GM19240 (cell line): ENCODE measurements around the gene FNDC8.
"Not testable (repeated sequence)": the region's sequence is repeated elsewhere in the genome, so short reads cannot be mapped to it uniquely, and the experiment has no call there.

Source experiments
- DNase-seq: peaks from one replicate; pipeline ENCODE4 v3.0.0; 2011; ENCODE audit warnings: low spot score; ENCODE audit not compliant: insufficient read length

FNDC8 gene

DNA sequence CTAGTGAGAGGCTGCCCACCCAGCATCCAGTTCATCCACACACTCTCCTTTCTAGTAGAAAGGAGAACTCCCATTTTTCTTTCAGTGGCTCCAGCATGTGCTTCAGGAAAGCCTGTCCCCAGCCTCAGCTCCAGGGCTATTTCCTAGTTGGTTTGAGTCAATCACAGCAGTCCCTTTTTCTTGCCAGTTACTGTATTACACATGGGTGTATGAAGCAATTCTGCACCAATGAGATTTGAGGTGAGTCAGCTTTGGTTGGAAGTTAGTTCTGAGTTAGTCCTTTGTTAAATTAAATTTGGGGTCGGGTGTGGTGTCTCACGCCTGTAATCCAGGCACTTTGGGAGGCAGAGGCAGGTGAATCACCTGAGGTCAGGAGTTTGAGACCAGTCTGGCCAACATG is 26.5 kb upstream of the FNDC8 start:
- DNase-seq: no peak

DNA sequence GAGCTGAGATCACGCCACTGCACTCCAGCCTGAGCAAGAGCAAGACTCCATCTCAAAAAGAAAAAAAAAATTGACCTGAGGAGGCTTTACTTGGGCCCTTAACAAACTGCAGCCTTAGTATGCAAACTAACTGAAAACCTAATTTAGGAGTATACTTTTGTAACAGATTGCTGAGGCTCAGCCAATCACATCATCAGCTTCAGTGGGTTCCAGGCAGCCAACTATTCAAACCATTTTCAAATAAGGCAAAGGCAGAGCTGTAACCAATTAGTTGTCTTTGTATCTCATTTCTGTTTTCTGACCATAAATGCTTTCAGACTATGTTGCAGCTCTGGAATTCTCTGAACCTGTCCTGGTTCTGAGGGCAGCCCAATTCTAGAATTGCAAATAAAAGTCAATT is 25.7 kb upstream of the FNDC8 start:
- DNase-seq: no peak

DNA sequence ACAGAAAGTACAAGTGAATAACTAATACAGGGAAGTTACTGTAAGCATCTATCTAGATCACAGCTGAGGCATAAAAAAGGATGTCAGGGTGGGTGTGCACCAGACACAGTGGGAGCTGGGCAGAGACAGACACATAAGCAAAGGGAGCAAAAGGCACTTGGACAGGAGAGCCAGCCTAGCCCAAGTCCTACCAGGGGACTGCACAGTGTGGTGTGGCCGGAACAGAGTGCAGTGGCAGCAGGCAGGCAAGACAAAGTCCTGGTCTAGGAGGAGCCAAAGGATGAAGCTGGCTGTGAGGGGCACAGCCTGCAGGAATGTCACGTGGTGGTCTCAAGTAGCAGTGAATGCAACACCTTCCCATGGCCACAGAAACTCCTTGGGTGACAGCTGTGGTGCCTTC is 23.6 kb upstream of the FNDC8 start:
- DNase-seq: no peak

DNA sequence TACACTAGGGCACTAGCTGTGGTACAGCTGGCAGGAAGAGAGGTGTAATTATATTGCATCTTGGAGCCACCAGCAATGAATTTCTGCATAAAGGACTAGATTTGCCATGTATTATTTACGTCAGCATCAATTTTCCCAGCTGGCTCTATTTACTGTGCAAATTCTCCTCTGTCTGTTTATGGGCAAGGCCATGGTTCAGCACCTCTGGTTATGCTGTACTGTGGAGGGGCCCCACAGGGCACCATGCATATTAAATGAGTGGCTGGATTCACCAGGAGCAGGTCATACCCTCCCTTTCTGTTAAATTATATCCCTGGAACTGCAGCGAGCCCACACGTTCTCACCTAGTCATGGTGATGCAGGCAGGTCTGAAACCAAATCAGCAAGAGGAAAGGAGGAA is 21.5 kb upstream of the FNDC8 start:
- no peak for DNase-seq

DNA sequence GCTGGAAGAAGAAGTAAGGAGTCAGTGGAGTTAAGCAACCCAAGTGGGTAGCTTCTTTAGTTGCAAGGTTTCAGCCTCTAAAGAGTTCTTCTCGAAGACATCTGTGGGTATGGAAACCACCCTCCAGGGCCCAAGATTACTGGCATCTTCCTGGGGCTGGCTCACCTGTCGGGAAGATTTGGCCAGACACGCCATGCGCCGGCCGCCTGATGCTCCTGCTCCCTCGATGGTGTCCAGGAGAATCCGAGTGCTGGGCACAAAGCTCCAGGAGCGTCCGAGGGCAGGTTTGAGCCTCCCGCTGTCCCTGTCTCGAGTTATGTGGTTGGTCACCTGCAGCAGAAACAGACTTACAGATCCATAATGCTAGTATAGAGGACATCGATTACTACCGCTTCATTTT is 20.4 kb upstream of the FNDC8 start:
- no peak for DNase-seq

DNA sequence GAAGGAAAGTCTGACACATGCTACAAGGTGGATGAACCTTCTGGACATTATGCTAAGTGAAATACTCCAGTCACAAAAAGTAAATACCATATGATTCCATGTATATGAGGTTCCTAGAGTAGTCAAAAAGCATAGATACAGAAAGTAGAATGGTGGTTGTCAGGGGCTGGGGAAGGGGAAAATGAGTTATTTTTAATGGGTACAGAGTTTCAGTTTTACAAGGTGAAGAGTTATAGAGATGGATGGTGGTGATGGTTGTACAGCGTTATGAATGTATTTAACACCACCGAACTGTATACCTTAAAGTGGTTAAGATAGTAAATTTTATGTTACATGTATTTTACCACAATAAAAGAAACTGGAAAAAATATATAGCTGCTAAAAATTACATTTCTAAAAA is 19.7 kb upstream of the FNDC8 start:
- no peak for DNase-seq

DNA sequence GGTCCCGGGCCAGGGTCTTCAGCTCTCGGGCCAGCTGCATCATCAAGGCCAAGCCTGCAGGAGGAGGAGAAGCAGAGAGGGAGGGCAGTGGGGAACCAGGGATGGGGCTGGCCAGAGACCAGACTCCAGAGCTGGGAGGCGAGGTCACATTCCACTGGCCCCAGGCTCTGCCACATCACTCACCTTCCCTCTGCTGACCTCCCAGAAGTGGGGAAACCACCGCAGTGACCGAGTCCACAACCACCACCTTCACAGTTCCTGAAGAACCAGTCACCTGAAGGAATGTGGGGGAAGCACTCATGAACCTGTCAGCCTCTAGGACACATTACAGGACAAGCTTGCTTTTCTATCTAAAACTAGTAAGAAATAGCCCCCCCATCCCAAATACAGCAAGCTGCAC is 18.1 kb upstream of the FNDC8 start:
- no peak for DNase-seq

DNA sequence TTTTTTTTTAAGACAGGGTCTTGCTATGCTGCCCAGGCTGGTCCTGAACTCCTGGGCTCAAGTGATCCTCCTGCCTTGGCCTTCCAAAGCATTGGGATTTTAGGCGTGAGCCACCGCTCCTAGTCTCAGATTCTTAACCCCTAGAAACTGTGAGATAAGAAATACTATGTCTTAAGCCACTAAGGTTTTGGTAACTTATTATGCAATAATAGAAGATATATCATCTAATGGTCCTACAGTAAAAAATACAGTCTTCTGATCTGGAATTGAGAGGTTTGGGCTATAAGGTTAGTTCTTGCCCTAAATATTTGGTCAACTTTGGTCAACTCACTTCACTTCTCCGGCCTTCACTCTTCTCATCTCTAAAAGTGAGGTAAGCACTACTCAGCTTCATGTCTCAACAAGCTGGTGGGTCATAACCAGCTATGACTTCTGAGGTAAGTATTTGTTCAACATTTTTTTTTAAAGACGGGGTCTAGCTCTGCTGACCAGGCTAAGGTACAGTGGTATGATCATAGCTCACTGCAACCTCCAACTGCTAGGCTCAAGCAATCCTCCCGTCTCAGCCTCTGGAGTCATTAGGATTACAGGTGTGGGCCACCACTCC is 16.5 kb upstream of the FNDC8 start:
- DNase-seq: no peak

DNA sequence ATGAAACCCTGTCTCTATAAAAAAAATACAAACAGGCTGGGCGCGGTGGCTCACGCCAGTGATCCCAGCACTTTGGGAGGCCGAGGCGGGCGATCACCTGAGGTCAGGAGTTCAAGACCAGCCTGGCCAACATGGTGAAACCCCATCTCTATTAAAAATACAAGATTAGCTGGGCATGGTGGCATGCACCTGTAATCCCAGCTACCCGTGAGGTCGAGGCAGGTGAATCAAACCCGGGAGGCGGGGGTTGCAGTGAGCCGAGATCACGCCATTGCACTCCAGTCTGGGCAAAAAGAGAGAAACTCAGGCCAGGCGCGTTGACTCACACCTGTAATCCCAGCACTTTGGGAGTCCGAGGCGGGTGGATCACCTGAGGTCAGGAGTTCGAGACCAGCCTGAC is 10.6 kb upstream of the FNDC8 start:
- not testable (repeated sequence) for DNase-seq

DNA sequence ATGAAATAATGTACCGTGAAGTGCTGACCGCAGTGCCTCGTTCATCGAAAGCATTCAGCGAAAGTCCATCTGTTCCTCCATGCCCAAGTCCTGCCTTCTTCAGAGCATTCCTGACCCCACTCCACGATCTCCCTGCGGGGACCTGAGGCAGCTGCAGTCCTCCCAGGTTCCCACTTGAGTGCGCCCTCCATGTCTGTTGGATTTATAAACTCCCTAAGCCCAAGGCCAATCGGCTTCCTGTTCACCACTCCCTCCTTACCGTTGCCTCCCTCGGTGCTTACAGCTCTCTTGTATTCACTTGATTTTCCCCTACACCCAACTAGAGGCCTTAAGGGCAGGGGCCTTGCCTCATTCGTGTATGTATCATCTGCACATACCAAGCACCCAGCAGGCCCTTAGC is 4.6 kb upstream of the FNDC8 start:
- no peak for DNase-seq

DNA sequence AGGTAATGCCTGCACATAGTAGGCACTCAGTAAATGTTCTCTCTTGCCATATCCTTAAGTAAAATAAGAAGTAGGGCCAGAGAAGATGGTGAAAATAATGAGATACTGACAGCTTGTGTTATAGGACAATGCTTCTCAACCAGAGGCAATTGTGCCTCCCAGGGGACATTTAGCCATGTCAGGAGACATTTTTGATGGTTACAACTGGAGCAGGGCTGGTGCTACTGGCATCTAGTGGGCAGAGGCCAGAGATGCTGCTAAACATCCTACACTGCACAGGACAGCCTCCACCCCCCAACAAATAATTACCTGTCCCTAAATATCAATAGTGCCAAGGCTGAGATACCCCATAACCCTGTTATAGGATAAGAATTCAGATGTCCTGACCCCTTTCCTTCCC is 3.4 kb upstream of the FNDC8 start:
- DNase-seq: no peak

DNA sequence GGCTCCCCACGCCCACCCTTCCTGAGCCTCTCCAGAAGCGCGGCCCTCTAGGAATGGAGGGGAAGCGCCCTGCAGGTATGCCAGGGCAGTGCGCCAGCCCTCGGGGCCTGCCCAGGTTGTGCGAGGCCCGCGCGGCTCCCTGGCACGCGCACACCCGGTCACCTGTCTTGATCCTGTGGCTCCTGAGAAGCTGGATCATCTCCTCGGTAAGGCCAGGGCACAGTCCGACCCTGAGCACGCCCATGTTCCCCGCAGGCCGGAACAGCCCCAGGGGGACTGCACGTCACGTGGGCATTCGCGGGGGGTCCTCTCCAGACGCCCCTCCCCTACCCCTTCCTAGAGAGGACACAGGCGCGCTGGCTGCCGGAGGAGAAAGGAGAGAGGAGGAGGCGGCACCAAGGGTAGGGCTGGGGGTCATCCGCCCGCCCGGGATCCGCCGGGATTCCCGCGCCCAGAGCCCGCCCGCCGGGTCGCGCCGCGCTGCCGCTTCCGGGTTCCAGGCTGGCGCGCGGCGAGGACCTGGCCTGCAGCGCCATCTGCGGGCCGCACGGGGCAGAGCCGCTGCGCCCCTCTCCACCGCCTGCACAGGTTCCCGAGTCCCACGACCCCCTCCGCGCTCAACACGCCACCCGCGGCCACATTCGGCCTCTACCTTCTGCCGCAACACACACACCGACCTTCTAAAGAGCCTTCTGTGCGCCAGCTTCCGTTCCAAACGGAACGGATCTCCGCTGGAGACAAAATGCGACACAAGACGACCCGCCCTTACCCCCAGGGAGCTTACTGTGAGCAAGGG is 1.8 kb upstream of the FNDC8 start, which contains the start of gene RAD51D:
RAD51D (minus strand) TSS at position 491 of the 796 bp plus-strand sequence; CDS start at position 244, 247 bp downstream.
- peak; percentile 77 for DNase-seq

DNA sequence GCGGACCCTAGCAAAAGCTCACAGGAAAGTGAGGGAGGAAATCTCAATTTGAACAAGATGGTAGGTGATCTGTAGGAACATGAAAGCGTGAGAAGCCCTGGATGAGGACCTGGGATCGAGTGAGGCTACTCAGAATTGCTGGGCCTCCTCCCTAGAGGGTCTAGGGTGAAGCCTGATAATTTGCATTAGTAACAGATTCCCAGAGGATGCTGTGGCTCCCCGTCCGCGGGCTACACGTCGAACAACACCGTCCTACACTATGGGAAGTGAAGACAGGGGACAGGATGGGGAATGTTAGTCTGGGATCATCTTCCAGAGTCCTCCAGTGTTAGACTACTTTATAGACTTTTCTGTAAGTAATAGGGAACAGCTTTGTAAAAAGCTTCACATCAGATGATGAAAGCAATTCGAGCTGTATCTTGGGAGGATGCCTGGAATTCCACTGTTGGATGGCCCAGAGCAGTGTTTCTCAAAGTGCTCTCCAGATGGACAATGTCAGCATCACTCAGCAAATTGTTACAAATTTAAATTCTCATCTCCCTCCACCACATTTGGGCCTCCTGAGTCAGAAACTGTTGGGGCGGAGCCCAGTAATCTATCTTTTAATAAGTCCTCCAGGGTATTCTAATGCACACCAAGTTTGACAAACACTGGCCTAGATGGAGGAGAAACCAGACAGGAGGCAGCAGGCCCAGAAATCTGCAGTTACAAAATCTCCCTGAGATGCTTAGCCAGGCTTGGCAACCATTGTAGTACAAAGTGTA is 6.5 kb downstream of the FNDC8 start:
- DNase-seq: no peak

DNA sequence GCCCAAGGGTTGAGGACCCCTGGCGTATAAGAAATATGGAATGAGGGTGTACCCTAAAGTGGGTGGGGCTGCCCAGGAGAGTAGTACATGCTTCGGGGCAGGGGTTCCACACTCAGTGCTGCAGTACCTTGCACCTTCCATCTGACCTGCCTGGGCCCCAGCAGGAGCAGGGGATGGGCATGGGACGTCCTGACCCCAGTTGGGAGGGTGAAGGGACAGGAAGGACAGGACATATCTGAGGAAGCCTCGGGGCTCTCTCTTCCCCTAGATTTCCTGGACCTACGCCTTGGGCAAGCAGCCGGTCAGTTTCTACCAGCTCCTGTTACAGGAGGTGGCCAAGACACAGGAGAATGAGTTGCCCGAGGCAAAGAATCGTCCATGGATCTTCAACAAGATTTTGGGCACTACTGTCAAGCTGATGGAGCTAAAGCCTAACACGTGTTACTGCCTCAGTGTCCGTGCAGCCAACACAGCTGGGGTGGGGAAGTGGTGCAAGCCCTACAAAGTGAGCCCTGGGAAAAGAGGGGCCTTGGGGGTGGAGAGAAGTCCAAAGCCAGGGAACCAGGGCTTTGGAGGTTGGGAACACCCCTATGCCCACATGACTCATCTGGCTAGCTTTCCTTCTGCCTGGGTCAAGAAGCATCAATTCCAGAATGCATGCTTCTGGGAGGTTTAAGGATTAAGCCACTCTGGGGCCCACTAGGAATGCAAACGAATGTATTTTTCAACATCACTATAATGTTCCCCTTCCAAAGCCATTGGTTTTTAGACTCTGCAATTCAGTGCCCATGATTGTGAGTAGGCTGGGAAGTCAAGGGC is 7.9 kb downstream of the FNDC8 start:
- DNase-seq: no peak

DNA sequence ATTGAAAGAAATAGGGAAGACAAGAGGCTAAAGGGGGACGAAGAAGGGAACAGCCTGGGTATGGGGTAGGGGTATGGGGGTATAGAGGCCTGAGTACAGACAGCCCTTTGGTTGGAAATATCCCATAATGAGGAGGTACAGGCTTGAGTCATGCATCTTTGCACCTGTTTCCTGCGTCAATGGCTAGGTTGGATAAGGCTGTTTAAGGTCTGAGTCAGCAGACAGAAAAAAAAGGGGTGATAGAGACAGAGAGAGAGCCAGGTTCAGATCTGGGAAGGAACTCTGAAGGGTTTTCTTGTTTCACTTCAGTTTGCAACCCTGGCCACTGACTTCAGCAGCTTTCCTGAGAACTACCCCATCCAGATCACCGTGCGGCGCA is 8.5 kb downstream of the FNDC8 start:
- DNase-seq: no peak

DNA sequence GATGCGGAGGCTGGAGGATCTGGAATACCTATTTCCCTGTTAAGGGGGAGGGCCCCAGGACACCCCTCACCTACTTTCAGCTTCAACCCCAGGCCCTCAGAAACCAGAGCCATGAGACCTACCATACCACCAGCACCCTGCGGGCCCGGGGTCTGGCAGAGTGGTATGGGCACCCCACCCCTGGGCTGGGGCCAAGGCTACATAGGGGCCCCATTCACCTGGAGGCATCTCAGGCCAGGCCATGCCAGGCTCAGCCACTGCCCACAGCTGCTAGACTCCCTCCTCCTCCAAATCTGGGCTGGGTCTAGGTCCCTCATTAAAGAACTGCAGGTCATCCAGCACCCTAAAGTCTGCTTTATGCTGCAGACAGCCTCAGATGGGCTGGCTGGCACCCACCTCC is 9.0 kb downstream of the FNDC8 start:
- no peak for DNase-seq

DNA sequence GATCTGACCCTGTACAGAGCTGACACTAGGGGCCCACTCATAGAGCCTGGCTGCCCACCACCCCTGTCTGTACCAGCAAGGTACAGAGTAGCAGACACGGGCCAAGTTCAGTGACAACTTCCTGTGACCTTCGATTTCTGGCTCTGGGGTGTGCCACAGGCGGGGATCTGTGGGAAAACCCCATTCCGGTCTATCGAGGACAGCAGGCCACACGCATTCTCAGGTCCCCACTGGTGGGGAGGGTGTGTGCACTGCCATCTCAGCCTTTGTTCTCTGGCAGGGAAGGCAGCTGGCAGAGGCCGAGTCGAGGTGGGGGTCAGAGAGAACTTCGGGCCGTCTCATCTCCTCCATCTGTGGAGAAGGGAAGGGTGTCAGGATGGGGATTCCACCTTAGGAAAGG is 10.7 kb downstream of the FNDC8 start:
- no peak for DNase-seq

DNA sequence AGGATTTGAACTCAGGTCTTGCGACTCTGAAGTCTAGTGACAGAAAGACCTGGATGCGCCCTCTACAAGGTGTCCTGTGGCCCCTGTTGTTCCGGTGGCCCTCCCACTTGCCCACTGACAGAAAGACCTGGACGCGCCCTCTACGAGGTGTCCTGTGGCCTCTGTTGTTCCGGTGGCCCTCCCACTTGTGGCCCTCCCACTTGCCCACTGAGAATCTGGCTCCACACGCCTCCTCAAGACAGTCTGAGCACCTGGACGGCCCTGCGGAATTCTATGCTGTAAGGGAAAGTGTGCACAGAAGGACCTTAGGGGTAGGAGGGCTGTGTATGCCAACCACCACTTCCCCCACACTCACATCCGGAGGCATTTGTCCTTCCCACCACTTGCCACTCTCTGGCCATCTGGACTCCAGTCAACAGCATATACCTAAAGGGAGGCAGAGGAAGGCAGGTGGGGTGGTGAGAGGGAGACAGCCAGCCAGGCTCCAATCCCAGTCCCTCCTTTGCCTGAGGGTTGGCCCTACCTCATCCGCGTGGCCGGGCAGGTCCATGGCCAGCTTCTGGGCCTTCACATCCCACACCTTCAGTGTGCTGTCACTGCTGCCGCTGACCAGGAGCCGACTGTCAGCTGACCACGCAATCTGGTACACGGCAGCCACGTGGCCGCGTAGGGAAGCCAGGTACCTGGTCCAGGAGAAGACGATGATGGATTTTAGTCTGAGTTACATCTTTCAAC is 11.6 kb downstream of the FNDC8 start:
- no peak for DNase-seq

DNA sequence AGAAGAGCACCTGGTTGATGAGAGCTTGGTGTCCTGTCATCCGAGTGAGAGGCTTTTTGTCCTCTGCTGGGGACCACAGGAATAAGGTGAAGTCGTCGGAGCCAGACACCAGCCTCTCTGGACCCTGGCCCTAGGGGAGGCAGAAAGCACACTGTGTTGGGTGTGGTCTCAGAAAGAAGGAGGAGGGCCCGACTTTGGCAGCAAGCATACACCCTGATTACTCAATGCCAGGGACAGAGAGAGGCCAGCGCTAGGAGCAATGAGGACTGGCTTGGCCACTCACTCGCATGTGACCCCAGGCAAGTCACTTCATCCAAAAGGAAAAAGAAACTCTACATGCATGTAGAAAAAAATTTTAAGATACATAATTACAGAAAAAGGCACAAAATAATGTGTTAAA is 13.9 kb downstream of the FNDC8 start:
- DNase-seq: no peak

DNA sequence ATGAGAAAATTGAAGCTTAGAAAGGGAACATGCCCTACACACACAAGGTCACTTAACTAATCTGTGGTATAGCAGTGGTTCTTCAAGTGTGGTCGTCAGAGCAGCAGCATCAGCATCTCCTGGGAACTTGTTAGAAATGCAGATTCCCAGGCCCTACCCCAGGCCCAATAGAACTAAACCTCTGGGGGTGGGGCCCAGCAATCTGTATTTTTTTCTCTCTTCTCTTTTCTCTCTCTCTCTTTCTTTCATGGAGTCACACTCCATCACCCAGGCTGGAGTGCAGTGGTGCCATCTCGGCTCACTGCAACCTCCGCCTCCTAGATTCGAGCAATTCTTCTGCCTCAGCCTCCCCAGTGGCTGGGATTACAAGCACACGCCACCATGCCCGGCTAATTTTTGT is 16.8 kb downstream of the FNDC8 start:
- DNase-seq: no peak
